GM12891 (cell line): Measurements from ENCODE around the gene CDC45.

Experiments used
- POLR2A ChIP-seq: IDR thresholded peaks from 2 replicates; pipeline ENCODE4 v1.6.1; 2011; ENCODE audit warnings: low read depth, low read length, control low read depth
- SPI1 ChIP-seq: IDR thresholded peaks from 2 replicates; pipeline ENCODE4 v1.6.1; 2011; ENCODE audit warnings: low read depth, low read length, control low read depth

DNA sequence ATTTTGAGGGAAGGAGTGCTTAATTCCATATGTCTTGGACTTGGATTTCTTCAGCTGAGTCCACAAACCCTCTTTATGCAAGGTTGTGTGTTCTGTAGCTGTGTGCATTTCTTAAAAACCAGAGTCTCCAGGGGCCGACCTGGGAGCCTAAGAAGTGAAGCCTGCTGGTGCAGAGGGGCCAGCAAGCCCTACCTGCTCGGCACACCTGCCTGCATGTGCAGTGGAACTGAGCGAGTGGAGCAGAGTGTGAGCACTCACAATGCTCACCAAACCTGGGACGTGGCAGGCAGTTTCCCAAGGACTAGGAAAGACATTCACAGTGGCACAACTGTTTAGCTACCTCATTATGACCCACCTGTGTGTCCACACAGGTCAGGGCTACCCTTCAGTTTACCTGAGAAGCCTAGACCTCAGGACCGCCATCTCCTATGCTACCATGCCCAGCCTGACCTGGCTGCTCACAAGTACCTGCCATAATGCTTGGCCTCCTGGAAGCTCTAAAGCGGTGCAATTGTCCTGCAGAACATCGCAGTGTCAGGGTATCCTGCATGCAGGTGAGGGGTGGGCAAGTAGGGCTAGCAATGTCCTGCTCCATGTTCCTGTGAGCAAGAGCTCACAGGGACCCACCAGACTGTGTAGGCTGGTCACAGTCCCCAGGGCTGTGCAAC is 36.0 kb upstream of the CDC45 start:
- 0 out of 2 replicates have a peak, but pooled peaks have one; percentile 39 for TF ChIP-seq POLR2A
- TF ChIP-seq SPI1 = no peak
